Bronchial epithelial cell (primary cell): ENCODE results near the gene TENT4B. TPM values are rescaled to one million over a fixed set of nuclear protein-coding genes. Genes with fewer than 3 reads are reported as not detected.
"Not testable (repeated sequence)": the region's sequence is repeated elsewhere in the genome, so short reads cannot be mapped to it uniquely, and the experiment has no call there.

Source experiments
- DNase-seq: peaks from one replicate; pipeline ENCODE4 v3.0.0-alpha.2; 2010; ENCODE audit warnings: low read depth
- FAIRE-seq: peaks from 2 replicates; lab custom pipeline; 2011; peaks lifted over from hg19 to GRCh38; lab: Jason Lieb, UNC
- H3K27me3 ChIP-seq: 2 replicates; pipeline ENCODE4 v1.5.1; 2011; ENCODE audit warnings: low read length; ENCODE audit not compliant: control insufficient read depth, insufficient read depth
- H3K36me3 ChIP-seq: 2 replicates; pipeline ENCODE4 v1.5.1; 2011; ENCODE audit warnings: low read length; ENCODE audit not compliant: control insufficient read depth, insufficient read depth
- H3K4me3 ChIP-seq: 2 replicates; pipeline ENCODE4 v1.5.1; 2011; ENCODE audit warnings: mild to moderate bottlenecking, low read depth, low read length, control low read depth
- CTCF ChIP-seq: IDR thresholded peaks from 2 replicates; pipeline ENCODE4 v1.5.1; 2011; ENCODE audit warnings: mild to moderate bottlenecking, moderate library complexity, low read length, control low read depth, inconsistent platforms; ENCODE audit not compliant: insufficient read depth, severe bottlenecking
- total RNA-seq: library from RNA; depleted of rRNA; stranded (reverse); fragments of >200 nt; gene quantifications from 2 replicates; pipeline ENCODE4 v1.2.1, GENCODE V29; 2014

TENT4B gene
- total RNA-seq, 1 donor from 2014 or later: 9.2 TPM

GRCh38 chr16:50166511-50167500, 13.7 kb downstream of the TENT4B start:
- Histone ChIP-seq H3K4me3 (no peak overlapping the region), H3K36me3 (no peaks in the 10 kb centered on the region), H3K27me3 (no peaks in the 10 kb centered on the region)
- DNase-seq (peak; percentile 67), FAIRE-seq (no peak)
- TF ChIP-seq CTCF: no peak

- TF ChIP-seq CTCF: no peak
Observed at GRCh38 chr16:50167556-50167955, 14.4 kb downstream of the TENT4B start.

GRCh38 chr16:50169555-50170096, 16.5 kb downstream of the TENT4B start:
- FAIRE-seq (no peak), DNase-seq (no peak)
- H3K27me3 ChIP-seq: no peaks in the 10 kb centered on the region
- H3K36me3 ChIP-seq: no peaks in the 10 kb centered on the region
- TF ChIP-seq CTCF: no peak
- no peak overlapping the region for H3K4me3 ChIP-seq

More at GRCh38 chr16:50167556-50167955, 14.4 kb downstream of the TENT4B start:
- FAIRE-seq: no peak
- H3K4me3 ChIP-seq: no peak overlapping the region
- no peaks in the 10 kb centered on the region for H3K36me3 ChIP-seq
- no peaks in the 10 kb centered on the region for H3K27me3 ChIP-seq
- DNase-seq: no peak

- not testable (repeated sequence) for DNase-seq, H3K27me3 ChIP-seq, H3K4me3 ChIP-seq, FAIRE-seq, H3K36me3 ChIP-seq
Observed at GRCh38 chr16:50171773-50172172, 18.7 kb downstream of the TENT4B start.

GRCh38 chr16:50172195-50172922, 19.3 kb downstream of the TENT4B start:
- no peaks in the 10 kb centered on the region for H3K36me3 ChIP-seq
- FAIRE-seq: no peak
- TF ChIP-seq CTCF: no peak
- H3K27me3 ChIP-seq: no peaks in the 10 kb centered on the region
- DNase-seq: no peak
- no peak overlapping the region for H3K4me3 ChIP-seq

- H3K36me3 ChIP-seq: no peaks in the 10 kb centered on the region
- no peak for TF ChIP-seq CTCF
- no peak overlapping the region for H3K4me3 ChIP-seq
- DNase-seq (no peak), FAIRE-seq (no peak)
- H3K27me3 ChIP-seq: no peaks in the 10 kb centered on the region
Observed at GRCh38 chr16:50173316-50173715, 20.2 kb downstream of the TENT4B start.
